Ascending aorta (tissue), 2 donors: ENCODE data around the gene ARHGAP32. TPM values are rescaled to one million over a fixed set of nuclear protein-coding genes. Genes with fewer than 3 reads are reported as not detected.
"Not testable (repeated sequence)": the region's sequence is repeated elsewhere in the genome, so short reads cannot be mapped to it uniquely, and the experiment has no call there.

Experiments
- DNase-seq, 2 donors: peaks; one replicate each; pipeline ENCODE4 v3.0.0-alpha.2; 2019; ENCODE audit warnings: low spot score in 2 of 2
- H3K27ac ChIP-seq, 2 donors: fragments of 200-600 bp; sonication (generic); one replicate each; pipeline ENCODE4 v1.5.1; 2016 to 2017; ENCODE audit warnings: mild to moderate bottlenecking in 1 of 2
- H3K27me3 ChIP-seq: fragments of 200-600 bp; sonication (generic); one replicate; pipeline ENCODE4 v1.5.1; 2017
- H3K36me3 ChIP-seq, 2 donors: fragments of 200-600 bp; sonication (generic); one replicate each; pipeline ENCODE4 v1.5.1; 2016
- H3K4me1 ChIP-seq, 2 donors: fragments of 200-600 bp; sonication (generic); one replicate each; pipeline ENCODE4 v1.5.1; 2016 to 2017; ENCODE audit warnings: mild to moderate bottlenecking in 1 of 2
- H3K4me3 ChIP-seq, 2 donors: fragments of 200-600 bp; sonication (generic); one replicate each; pipeline ENCODE4 v1.5.1; 2016 to 2017; ENCODE audit warnings: mild to moderate bottlenecking in 1 of 2
- H3K9me3 ChIP-seq, 2 donors: fragments of 200-600 bp; sonication (generic); one replicate each; pipeline ENCODE4 v1.5.1; 2016
- intact Hi-C: fragments of 100-400 bp; cut with DNase I; formaldehyde crosslinking; loops from one replicate; pipeline ENCODE4 v1.15.1; 2023
- total RNA-seq: library from RNA; depleted of rRNA; stranded (reverse); fragments of >200 nt; gene quantifications from one replicate; pipeline ENCODE4 v1.1.0, GENCODE V29; 2016
- TF ChIP-seq, protein P1 (sequence below), 3 experiments: fragments of 200-600 bp in 2 of 3; fragments of 450-650 bp in 1 of 3; sonication (generic) in 2 of 3; IDR thresholded peaks; one replicate each; pipeline ENCODE4 v1.5.1; 2016 to 2019; ENCODE audit warnings: antibody characterized with exemption in 3 of 3, mild to moderate bottlenecking in 1 of 3, moderate library complexity in 1 of 3

Gene ARHGAP32
- total RNA-seq, 1 donor from 2014 or later: 4.9 TPM

DNA sequence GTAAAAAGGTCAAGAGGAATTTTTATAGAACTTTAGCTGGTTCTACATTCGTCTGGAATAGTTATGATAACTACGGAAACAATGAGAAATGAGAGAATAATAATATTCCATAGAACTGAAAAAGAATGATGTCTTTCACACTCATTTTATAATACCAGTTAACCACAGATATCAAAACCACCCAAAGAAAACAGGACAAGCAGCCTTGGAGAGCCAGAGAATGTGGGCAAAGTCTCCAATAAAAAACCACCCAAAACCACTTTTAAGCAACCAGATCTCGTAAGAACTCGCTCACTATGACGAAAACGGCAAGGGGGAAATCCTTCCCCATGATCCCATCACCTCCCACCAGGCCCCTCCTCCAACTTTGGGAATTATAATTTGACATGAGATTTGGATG, 60.8 kb downstream of the ARHGAP32 start:
- intact Hi-C loops: no loop called here
- Histone ChIP-seq H3K36me3 (no peaks in the 10 kb centered on the region), H3K4me3 (no peak overlapping the region), H3K9me3 (no peaks in the 10 kb centered on the region), H3K27ac (no peak overlapping the region), H3K4me1 (no peaks in the 10 kb centered on the region), H3K27me3 (no peaks in the 10 kb centered on the region)
- no peak for DNase-seq
- TF ChIP-seq, protein P1, sequence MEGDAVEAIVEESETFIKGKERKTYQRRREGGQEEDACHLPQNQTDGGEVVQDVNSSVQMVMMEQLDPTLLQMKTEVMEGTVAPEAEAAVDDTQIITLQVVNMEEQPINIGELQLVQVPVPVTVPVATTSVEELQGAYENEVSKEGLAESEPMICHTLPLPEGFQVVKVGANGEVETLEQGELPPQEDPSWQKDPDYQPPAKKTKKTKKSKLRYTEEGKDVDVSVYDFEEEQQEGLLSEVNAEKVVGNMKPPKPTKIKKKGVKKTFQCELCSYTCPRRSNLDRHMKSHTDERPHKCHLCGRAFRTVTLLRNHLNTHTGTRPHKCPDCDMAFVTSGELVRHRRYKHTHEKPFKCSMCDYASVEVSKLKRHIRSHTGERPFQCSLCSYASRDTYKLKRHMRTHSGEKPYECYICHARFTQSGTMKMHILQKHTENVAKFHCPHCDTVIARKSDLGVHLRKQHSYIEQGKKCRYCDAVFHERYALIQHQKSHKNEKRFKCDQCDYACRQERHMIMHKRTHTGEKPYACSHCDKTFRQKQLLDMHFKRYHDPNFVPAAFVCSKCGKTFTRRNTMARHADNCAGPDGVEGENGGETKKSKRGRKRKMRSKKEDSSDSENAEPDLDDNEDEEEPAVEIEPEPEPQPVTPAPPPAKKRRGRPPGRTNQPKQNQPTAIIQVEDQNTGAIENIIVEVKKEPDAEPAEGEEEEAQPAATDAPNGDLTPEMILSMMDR (IDR thresholded peaks at IDR 0.05): no peak

DNA sequence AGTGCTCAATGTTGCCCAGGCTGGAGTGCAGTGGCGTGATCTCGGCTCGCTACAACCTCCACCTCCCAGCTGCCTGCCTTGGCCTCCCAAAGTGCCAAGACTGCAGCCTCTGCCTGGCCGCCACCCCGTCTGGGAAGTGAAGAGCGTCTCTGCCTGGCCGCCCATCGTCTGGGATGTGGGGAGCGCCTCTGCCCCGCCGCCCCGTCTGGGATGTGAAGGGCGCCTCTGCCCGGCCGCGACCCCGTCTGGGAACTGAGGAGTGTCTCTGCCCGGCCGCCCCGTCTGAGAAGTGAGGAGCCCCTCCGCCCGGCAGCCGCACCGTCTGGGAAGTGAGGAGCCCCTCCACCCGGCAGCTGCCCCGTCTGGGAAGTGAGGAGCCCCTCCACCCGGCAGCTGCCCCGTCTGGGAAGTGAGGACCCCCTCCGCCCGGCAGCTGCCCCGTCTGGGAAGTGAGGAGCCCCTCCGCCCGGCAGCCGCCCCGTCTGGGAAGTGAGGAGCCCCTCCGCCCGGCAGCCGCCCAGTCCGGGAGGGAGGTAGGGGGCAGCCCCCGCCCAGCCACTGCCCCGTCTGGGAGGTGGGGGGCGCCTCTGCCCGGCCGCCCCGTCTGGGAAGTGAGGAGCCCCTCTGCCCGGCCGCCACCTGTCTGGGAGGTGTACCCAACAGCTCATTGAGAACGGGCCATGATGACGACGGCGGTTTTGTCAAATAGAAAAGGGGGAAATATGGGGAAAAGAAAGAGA, 63.1 kb downstream of the ARHGAP32 start:
- H3K4me3 ChIP-seq, DNase-seq, H3K27me3 ChIP-seq, H3K27ac ChIP-seq, intact Hi-C loops, H3K9me3 ChIP-seq, H3K4me1 ChIP-seq, H3K36me3 ChIP-seq: not testable (repeated sequence)

DNA sequence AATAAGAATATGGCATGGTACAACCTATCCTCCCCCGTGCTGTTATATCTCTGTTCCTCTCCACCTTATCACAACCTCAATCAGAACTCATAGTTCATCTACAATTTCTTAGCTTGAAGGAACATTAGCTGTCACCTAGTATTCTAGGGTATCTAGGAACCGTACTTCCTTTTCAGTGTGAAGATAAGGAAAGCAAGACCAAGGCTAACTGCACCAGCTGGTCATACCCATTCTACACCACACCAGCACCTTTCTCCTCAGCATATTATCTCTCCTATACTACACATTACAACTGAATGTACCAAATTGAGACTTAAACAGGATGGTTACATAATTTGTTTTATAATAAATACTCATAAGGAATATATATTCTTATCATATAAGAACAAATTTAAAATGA, 73.1 kb downstream of the ARHGAP32 start:
- H3K4me3 ChIP-seq: no peak overlapping the region
- H3K27me3 ChIP-seq: no peaks in the 10 kb centered on the region
- H3K9me3 ChIP-seq: no peaks in the 10 kb centered on the region
- H3K36me3 ChIP-seq: no peaks in the 10 kb centered on the region
- TF ChIP-seq, protein P1 (IDR thresholded peaks at IDR 0.05): no peak
- no peak overlapping the region for H3K27ac ChIP-seq
- H3K4me1 ChIP-seq: no peaks in the 10 kb centered on the region
- intact Hi-C loops: loop anchor here (5.0 kb wide), 1 partner anchor 633 kb away; no protein-coding TSS in a partner anchor
- DNase-seq: no peak

DNA sequence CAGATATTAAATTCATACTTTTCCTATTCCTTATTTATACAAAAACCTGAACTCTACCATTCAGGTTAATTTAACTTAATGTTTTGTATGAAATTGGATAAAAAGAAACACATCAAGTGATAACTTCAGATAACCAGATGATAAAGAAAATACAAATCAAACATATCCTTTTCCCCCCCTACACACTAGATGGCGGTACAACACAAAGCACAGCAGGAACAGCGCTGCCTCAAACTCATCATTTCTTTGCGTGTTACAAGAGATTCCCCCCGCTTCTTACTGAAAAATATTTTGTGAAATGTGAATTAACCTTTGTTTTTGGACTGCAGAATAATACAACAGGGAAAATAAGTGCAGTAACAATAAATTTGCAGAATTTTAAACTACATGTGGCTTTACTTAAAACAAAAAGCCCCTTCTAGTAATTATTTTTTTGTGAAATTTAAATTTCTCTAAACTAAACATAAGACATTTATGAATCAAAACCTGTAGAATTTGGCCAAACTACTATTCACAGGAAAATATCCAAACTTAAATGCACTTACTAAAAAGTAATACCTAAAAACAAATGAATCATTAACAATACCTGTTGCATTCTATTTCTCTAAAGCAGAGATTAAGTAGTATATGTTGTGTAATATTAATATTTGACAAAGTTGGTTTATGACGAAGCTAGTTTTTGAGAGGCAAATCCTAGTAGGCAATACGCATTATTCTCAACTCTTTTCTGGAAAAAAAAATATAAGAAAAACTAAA, 74.4 kb downstream of the ARHGAP32 start:
- Histone ChIP-seq H3K9me3 (no peaks in the 10 kb centered on the region), H3K36me3 (no peaks in the 10 kb centered on the region), H3K4me3 (no peak overlapping the region), H3K27ac (no peak overlapping the region), H3K27me3 (no peaks in the 10 kb centered on the region), H3K4me1 (no peaks in the 10 kb centered on the region)
- DNase-seq: no peak
- TF ChIP-seq, protein P1 (IDR thresholded peaks at IDR 0.05): peak; percentile 74 to 87 (median 86)
- intact Hi-C loops: loop anchor here (1.0 to 5.0 kb wide), 2 partner anchors 214 to 635 kb away; no protein-coding TSS in a partner anchor

DNA sequence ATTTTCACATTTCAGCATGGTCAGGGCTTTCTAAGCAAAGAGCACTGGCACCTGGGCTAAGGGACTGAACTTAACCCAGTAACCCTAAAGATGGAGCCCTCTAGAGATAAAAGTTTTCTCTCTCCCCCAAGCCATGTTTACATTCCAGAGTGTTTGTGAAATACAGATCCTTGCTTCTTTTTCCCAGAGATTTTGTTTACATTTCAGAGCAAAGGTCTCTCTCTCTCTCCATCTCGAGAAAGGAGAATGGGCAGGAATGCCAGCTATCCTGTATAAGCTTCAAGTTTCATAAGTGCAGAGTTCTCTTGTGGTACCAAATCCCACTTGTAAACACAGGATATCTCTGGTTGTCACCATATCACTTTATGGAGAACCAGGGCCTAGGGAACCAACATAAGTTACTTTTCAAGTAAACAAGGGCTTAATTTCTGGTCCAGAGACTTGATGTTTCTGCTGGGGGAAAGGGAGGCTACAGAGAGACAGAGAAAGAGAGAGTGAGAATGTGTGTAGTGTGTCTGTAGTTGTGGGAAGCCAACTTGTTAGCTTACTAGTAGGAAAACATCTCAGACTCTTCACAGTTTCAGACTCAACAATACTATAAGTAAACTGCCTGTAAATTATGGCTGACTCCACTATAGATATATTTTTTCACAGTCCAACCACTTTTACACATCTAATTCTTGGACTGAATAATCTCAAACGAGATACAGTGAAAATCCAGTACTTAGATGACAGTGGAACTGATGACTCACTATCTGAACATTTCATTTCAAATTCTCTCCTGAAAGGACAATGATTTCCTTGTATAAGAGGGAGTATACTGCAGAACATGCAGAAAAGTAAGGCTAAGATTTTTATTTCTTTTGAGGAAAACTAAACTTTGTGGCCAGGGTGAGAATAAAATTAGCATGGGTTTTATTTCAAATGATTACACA, 76.2 kb downstream of the ARHGAP32 start:
- DNase-seq: no peak
- no peaks in the 10 kb centered on the region for H3K27me3 ChIP-seq
- H3K9me3 ChIP-seq: no peaks in the 10 kb centered on the region
- TF ChIP-seq, protein P1 (IDR thresholded peaks at IDR 0.05): no peak
- H3K36me3 ChIP-seq: no peaks in the 10 kb centered on the region
- intact Hi-C loops: loop anchor here (5.0 kb wide), 1 partner anchor 636 kb away; no protein-coding TSS in a partner anchor
- H3K4me1 ChIP-seq: no peaks in the 10 kb centered on the region
- H3K27ac ChIP-seq: no peak overlapping the region
- no peak overlapping the region for H3K4me3 ChIP-seq
